ENCODE results near the gene MYPN.

MYPN gene

DNA sequence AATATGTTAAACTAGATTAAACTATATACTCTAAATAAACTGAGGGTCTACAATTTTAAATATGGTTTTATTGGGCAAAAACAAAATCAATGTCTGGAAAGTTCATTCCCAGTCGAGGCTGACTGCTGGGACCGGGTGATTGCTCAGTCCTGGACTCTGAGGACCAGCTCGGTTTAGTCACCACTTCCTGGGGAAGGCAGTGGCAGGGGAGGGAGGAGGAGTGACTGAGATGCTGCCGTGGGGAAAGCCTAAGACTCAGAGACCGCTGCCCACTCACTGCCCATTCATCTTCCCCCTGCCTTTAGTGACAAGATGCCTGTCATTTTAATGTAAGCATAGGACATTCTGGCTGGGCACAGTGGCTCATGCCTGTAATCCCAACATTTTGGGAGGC, 93.7 kb downstream of the MYPN start:
- no peak for DNase-seq (ENCODE audit: low spot score)
- TF ChIP-seq, protein P1, sequence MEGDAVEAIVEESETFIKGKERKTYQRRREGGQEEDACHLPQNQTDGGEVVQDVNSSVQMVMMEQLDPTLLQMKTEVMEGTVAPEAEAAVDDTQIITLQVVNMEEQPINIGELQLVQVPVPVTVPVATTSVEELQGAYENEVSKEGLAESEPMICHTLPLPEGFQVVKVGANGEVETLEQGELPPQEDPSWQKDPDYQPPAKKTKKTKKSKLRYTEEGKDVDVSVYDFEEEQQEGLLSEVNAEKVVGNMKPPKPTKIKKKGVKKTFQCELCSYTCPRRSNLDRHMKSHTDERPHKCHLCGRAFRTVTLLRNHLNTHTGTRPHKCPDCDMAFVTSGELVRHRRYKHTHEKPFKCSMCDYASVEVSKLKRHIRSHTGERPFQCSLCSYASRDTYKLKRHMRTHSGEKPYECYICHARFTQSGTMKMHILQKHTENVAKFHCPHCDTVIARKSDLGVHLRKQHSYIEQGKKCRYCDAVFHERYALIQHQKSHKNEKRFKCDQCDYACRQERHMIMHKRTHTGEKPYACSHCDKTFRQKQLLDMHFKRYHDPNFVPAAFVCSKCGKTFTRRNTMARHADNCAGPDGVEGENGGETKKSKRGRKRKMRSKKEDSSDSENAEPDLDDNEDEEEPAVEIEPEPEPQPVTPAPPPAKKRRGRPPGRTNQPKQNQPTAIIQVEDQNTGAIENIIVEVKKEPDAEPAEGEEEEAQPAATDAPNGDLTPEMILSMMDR (IDR thresholded peaks at IDR 0.05) = no peak
- no peak overlapping the region for H3K27ac ChIP-seq
- no peak overlapping the region for H3K4me3 ChIP-seq

GRCh38 chr10:68208424-68209042, 99.2 kb downstream of the MYPN start:
- H3K27ac ChIP-seq = no peak overlapping the region
- no peak overlapping the region for H3K4me3 ChIP-seq
- TF ChIP-seq, protein P1 (IDR thresholded peaks at IDR 0.05) = no peak
- no peak for DNase-seq (ENCODE audit: low spot score)

DNA sequence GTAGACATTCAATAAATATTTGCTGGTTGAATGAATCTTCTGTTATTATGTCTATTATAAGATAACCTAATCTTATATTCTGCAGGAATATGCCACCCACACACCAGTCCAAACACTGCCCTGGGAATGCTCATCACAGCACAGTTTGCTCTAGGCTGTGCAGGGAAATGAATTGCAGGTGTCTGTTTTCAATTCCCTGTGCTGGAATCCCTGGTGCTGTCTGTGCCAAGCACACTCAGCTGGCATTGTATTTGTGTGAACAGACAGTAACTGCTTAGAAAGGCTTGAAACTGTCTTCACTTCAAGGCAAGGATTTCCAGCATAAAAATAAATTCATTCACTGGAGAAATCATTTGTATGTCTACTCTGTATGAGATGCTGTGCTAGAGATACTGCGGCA, 102.4 kb downstream of the MYPN start:
- H3K27ac ChIP-seq = no peak overlapping the region
- TF ChIP-seq, protein P1 (IDR thresholded peaks at IDR 0.05) = no peak
- no peak overlapping the region for H3K4me3 ChIP-seq
- no peak for DNase-seq (ENCODE audit: low spot score)

DNA sequence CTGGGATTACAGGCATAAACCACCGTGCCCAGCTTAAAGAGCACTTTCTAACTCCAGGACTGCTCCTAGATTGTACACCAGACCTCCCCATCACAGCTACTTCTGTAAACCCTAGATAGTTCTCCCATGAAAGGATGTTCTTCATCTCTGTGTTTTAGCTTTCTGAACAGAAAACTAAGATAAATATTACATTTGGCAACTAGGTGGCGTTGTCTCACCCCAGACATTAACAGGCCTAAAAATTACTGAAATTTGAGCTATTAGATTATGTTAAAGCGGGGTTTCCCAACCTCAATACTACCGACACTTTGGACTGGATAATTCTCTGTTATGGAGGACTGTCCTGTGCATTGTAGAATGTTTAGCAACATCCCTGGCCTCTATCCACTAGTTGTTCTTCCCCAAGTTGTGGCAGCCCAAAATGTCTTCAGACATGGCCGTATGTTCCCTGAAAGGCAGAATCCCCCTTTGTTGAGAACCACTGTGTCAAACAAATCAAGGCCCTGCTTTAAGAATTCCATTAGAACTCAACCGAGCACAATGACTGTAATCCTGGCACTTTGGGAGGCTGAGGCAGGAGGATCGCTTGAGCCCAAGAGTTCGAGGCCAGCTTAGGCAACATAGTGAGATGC, 103.5 kb downstream of the MYPN start:
- H3K4me3 ChIP-seq = no peak overlapping the region
- no peak for DNase-seq (ENCODE audit: low spot score)
- TF ChIP-seq, protein P1 (IDR thresholded peaks at IDR 0.05) = no peak

DNA sequence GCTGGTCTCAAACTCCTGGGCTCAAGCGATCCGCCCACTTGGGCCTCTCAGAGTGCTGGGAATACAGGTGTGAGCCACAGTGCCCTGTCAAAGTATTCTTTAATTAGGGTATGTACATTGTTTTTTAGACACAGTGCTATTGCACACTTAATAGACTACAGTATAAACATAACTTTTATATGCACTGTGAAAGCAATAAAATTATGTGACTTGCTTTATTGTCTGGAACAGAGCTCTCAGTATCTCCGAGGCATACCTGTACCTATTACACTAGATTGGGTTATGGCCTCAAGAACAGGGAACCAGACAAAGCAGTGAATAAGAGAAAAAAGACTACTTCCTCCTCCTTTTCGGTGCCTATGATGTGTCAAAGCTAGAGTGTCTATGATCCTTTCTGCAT, 109.5 kb downstream of the MYPN start:
- TF ChIP-seq, protein P1 (IDR thresholded peaks at IDR 0.05) = no peak

More for the DNA sequence above, 103.5 kb downstream of the MYPN start:
- H3K27ac ChIP-seq = no peak overlapping the region

DNA sequence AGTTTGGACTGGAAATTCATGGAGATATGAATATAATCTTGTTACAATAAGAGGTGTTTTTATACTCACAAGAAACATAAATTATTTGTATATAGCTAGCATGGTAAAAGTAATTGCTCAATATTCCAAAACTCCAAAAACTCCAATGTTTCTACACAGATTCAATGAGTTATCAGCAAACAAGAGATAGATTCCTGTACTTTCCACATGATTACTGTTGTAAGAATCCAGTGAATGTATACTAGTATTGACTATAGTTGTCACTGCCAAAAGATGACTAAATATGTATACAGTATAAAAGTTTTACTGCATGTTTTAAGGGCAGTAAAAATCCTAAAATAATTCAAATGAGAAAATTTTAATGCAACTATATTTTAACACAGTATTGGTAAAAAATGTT, 111.9 kb downstream of the MYPN start:
- Histone ChIP-seq H3K4me3 (no peak overlapping the region), H3K27ac (no peak overlapping the region)
- no peak for DNase-seq (ENCODE audit: low spot score)
- TF ChIP-seq, protein P1 (IDR thresholded peaks at IDR 0.05) = no peak

More for the DNA sequence above, 109.5 kb downstream of the MYPN start:
- no peak for DNase-seq (ENCODE audit: low spot score)
- Histone ChIP-seq H3K4me3 (no peak overlapping the region), H3K27ac (no peak overlapping the region)

DNA sequence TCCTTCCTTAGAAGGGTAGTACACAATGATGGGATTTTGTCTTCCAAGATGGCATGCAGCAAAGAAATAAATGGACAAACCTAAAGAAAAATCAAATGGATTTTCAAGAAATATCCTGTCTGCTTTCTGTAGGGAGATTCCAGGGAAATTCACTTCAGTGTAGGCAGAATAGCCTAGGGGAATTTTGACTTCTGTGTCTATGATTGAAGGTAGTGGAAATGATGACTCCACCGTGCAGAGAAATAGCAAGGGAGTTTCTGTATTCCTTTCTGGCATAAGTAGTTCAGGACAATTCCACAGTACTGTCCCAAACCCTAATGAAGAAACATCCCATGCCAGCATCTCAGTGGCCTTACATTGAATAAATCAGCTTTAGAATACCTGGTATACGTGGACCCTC, 113.1 kb downstream of the MYPN start:
- H3K27ac ChIP-seq = no peak overlapping the region
- no peak overlapping the region for H3K4me3 ChIP-seq
- DNase-seq (ENCODE audit: low spot score) = no peak
- TF ChIP-seq, protein P1 (IDR thresholded peaks at IDR 0.05) = no peak

All from coronary artery (tissue), 2 donors.